KOPT-K1 (cell line): ENCODE data around the gene C19orf73.

Experiments used
- H3K27ac ChIP-seq: fragments of 200-600 bp; sonication (generic); 2 replicates; pipeline ENCODE4 v1.5.1; 2016; ENCODE audit warnings: antibody characterized with exemption, mild to moderate bottlenecking, low read depth, low read length; ENCODE audit not compliant: poor library complexity, severe bottlenecking
- H3K36me3 ChIP-seq: fragments of 200-600 bp; sonication (generic); 2 replicates; pipeline ENCODE4 v1.5.1; 2017; ENCODE audit warnings: antibody characterized with exemption, mild to moderate bottlenecking, low read length, moderate library complexity; ENCODE audit not compliant: insufficient read depth
- H3K9me3 ChIP-seq: fragments of 200-600 bp; sonication (generic); 2 replicates; pipeline ENCODE4 v1.5.1; 2017; ENCODE audit warnings: antibody characterized with exemption, low read length, mild to moderate bottlenecking; ENCODE audit not compliant: insufficient read depth, poor library complexity, severe bottlenecking

C19orf73 gene

DNA sequence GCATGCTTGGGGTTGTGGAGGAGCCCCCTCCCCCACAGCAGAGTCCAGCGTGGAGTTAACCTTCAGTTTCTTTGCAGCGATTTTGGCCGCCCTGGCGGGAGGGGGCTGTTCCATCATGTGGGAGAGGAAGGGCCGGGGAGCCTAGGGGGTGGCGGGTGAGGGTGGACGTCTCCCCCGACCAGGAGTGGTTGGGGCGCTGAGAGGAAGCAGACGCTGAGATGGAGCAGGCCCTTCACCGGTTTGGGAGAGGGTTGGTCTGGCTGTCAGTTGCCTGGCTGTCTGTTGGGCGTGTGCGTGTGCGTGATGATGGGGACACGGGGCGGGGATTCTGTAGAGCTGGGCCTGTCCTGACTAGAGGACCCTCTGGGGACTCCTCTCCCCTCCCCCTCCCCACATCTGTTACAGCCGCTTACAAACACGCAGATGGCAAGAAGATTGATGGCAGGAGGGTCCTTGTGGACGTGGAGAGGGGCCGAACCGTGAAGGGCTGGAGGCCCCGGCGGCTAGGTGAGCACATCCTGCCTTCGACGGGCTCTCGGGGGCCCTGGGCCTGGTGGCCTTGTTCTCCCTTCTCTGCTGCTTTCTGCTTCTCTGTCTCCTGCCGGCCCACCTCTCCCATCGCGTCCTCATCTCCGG is 14.6 kb downstream of the C19orf73 start:
- no peak overlapping the region for H3K27ac ChIP-seq
- no peaks in the 10 kb centered on the region for H3K9me3 ChIP-seq
- peaks cover 100% of the 10 kb centered on the region for H3K36me3 ChIP-seq

- H3K9me3 ChIP-seq = no peaks in the 10 kb centered on the region
- peaks cover 100% of the 10 kb centered on the region for H3K36me3 ChIP-seq
- no peak overlapping the region for H3K27ac ChIP-seq
These were observed 15.4 kb downstream of the C19orf73 start for GRCh38 chr19:49103331-49104085.

GRCh38 chr19:49102303-49102702 is 16.6 kb downstream of the C19orf73 start:
- Histone ChIP-seq H3K36me3 (peaks cover 100% of the 10 kb centered on the region), H3K27ac (peak overlapping the region; percentile 6)

GRCh38 chr19:49101160-49101559 is 17.8 kb downstream of the C19orf73 start:
- Histone ChIP-seq H3K36me3 (peaks cover 100% of the 10 kb centered on the region), H3K9me3 (no peaks in the 10 kb centered on the region), H3K27ac (no peak overlapping the region)

More at GRCh38 chr19:49102303-49102702, 16.6 kb downstream of the C19orf73 start:
- H3K9me3 ChIP-seq = no peaks in the 10 kb centered on the region

- Histone ChIP-seq H3K9me3 (no peaks in the 10 kb centered on the region), H3K36me3 (peaks cover 100% of the 10 kb centered on the region), H3K27ac (peak overlapping the region; percentile 82)
These were observed 20.1 kb downstream of the C19orf73 start for GRCh38 chr19:49098795-49099194.

GRCh38 chr19:49097453-49098288 is 21.3 kb downstream of the C19orf73 start:
- Histone ChIP-seq H3K36me3 (peaks cover 100% of the 10 kb centered on the region), H3K9me3 (no peaks in the 10 kb centered on the region), H3K27ac (peak overlapping the region; percentile 82)

- Histone ChIP-seq H3K9me3 (no peaks in the 10 kb centered on the region), H3K36me3 (peaks cover 100% of the 10 kb centered on the region), H3K27ac (no peak overlapping the region)
These were observed 24.1 kb downstream of the C19orf73 start for GRCh38 chr19:49094505-49095482.

GRCh38 chr19:49092686-49093085 is 26.3 kb downstream of the C19orf73 start:
- Histone ChIP-seq H3K36me3 (peaks cover 98% of the 10 kb centered on the region), H3K27ac (no peak overlapping the region), H3K9me3 (no peaks in the 10 kb centered on the region)

DNA sequence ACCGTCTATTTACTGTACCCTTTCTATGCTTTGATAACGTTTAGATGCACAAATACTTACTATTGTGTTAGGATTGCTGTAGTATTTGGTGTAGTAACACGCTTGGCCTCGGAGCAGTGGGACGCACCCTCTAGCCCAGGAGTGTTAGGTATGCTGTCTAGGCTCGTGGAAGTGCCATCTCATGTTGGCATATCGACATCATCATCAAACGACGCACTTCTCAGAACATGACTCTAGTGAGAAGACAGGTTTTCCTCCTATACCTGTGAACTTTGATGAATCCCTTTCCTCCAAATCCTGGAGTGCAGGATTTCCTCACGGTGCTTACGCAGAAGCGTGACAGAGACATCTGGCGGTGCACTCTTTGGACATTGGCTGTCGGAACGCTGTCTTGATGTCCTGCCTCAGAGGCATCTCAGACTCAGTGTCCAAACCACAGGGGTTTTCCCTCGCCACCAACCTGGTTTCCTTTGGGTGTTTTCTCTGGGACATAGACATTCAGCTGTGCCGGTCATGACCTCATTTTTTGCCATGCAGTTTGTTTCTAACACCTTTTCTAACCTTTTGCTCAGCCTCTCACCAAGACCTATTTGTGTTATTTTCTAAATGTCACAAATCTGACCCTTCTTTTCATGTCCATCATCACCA is 27.4 kb downstream of the C19orf73 start:
- no peaks in the 10 kb centered on the region for H3K9me3 ChIP-seq
- H3K27ac ChIP-seq = no peak overlapping the region
- peaks cover 98% of the 10 kb centered on the region for H3K36me3 ChIP-seq

DNA sequence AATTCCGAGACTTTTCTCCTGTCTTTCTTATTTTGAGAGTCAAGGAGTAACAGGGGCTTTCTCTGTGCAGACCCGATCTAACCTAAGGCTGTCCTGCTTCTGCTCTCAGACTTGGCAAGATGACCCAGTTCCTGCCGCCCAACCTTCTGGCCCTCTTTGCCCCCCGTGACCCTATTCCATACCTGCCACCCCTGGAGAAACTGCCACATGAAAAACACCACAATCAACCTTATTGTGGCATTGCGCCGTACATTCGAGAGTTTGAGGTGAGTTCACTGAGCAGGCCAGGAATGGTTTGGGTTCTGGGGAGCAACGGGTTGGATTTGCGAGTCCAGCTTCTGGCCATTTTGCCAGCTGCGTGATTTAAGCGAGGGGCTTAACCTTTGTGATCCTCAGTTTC is 32.6 kb downstream of the C19orf73 start:
- Histone ChIP-seq H3K27ac (peak overlapping the region; percentile 87), H3K36me3 (peaks cover 50% of the 10 kb centered on the region), H3K9me3 (no peaks in the 10 kb centered on the region)

- Histone ChIP-seq H3K27ac (peak overlapping the region; percentile 87), H3K36me3 (peaks cover 46% of the 10 kb centered on the region), H3K9me3 (no peaks in the 10 kb centered on the region)
These were observed 33.1 kb downstream of the C19orf73 start for GRCh38 chr19:49085868-49086232.

GRCh38 chr19:49085020-49085867 is 33.7 kb downstream of the C19orf73 start, which contains the start of gene SNRNP70:
SNRNP70 (plus strand) TSS chr19:49085451; CDS start chr19:49086415, 964 bp downstream.
- Histone ChIP-seq H3K9me3 (no peaks in the 10 kb centered on the region), H3K36me3 (peaks cover 40% of the 10 kb centered on the region), H3K27ac (peak within 1 kb of the TSS; percentile 87)
